Endothelial cell of umbilical vein (primary cell): ENCODE data around the gene CMTM8. TPM values are rescaled to one million over a fixed set of nuclear protein-coding genes. Genes with fewer than 3 reads are reported as not detected.

ENCODE experiments used
- BruUV-seq: library from RNA; stranded (reverse); fragments of 400-500 nt; replicated peaks from 2 replicates; lab custom pipeline; 2021; lab: Mats Ljungman, UMichigan
- CTCF ChIA-PET: fragments of 300-600, 350-600 bp; sonication (Branson Sonifier 250); formaldehyde crosslinking; loops from one replicate; lab custom pipeline; 2021; ENCODE audit warnings: antibody characterized with exemption, inconsistent platforms; lab: Charles Lee
- POLR2A ChIA-PET: fragments of 300-600, 350-600 bp; sonication (Branson Sonifier 250); formaldehyde crosslinking; loops from one replicate; lab custom pipeline; 2021; ENCODE audit warnings: antibody characterized with exemption, inconsistent platforms; lab: Charles Lee
- DNase-seq: peaks from one replicate; pipeline ENCODE4 v3.0.0-alpha.2; 2011; ENCODE audit warnings: low read depth, low spot score
- FAIRE-seq: peaks from 2 replicates; lab custom pipeline; 2011; peaks lifted over from hg19 to GRCh38; lab: Jason Lieb, UNC
- H2AFZ ChIP-seq: 2 replicates; pipeline ENCODE4 v1.6.0; 2012; ENCODE audit warnings: low read depth, low read length, control low read depth, inconsistent platforms
- H3K27ac ChIP-seq: 2 replicates; pipeline ENCODE4 v1.5.1; 2011; ENCODE audit warnings: low read depth, mild to moderate bottlenecking, control low read depth, low read length, moderate library complexity; ENCODE audit not compliant: insufficient read depth
- H3K27me3 ChIP-seq, 2 experiments: 2 replicates each; pipeline versions ENCODE4 v1.6.0 to v1.6.1; 2011; ENCODE audit warnings: low read length in 2 of 2, mixed read lengths in 1 of 2; ENCODE audit not compliant: control insufficient read depth in 2 of 2, insufficient read depth in 2 of 2
- H3K36me3 ChIP-seq, 2 experiments: 2 replicates in 1 of 2; 3 replicates in 1 of 2; pipeline ENCODE4 v1.5.1; 2011; ENCODE audit warnings: low read length in 2 of 2, mild to moderate bottlenecking in 1 of 2, moderate library complexity in 1 of 2; ENCODE audit not compliant: control insufficient read depth in 2 of 2, insufficient read depth in 2 of 2; ENCODE audit errors: extremely low read depth in 1 of 2
- H3K4me1 ChIP-seq: 3 replicates; pipeline ENCODE4 v1.5.1; 2011; ENCODE audit warnings: mild to moderate bottlenecking, low read length; ENCODE audit not compliant: control insufficient read depth, insufficient read depth; ENCODE audit errors: extremely low read depth
- H3K4me2 ChIP-seq: 2 replicates; pipeline ENCODE4 v1.6.1; 2011; ENCODE audit warnings: low read length, control low read depth, mixed read lengths; ENCODE audit not compliant: insufficient read depth
- H3K4me3 ChIP-seq, 3 experiments: fragments of 200-600 bp in 1 of 3; sonication (generic), shearing (Covaris generic) in 1 of 3; replicated peaks in 1 of 3; 2 replicates each; pipeline ENCODE4 v1.5.1; 2011 to 2016; ENCODE audit warnings: control low read depth in 3 of 3, low read length in 3 of 3, mild to moderate bottlenecking in 2 of 3, inconsistent platforms in 1 of 3, low read depth in 1 of 3, moderate library complexity in 1 of 3; ENCODE audit not compliant: insufficient read depth in 1 of 3
- H3K79me2 ChIP-seq: 2 replicates; pipeline ENCODE4 v1.6.0; 2012; ENCODE audit warnings: low read length, inconsistent platforms; ENCODE audit not compliant: control insufficient read depth, insufficient read depth
- H3K9ac ChIP-seq: replicated peaks from 2 replicates; pipeline ENCODE3; 2011; ENCODE audit warnings: low read length, control low read depth; ENCODE audit not compliant: insufficient read depth; ENCODE audit errors: extremely low read depth
- H3K9me1 ChIP-seq: replicated peaks from 3 replicates; pipeline ENCODE4 v1.6.0; 2011; ENCODE audit warnings: mild to moderate bottlenecking, low read length; ENCODE audit not compliant: control insufficient read depth, insufficient read depth; ENCODE audit errors: extremely low read depth
- H3K9me3 ChIP-seq: replicated peaks from 2 replicates; pipeline ENCODE4 v1.5.1; 2012; ENCODE audit warnings: low read length, inconsistent platforms; ENCODE audit not compliant: control insufficient read depth, insufficient read depth
- H4K20me1 ChIP-seq: replicated peaks from 2 replicates; pipeline ENCODE3; 2011; ENCODE audit warnings: mild to moderate bottlenecking, low read length; ENCODE audit not compliant: control insufficient read depth, insufficient read depth; ENCODE audit errors: extremely low read depth
- CTCF ChIP-seq, 2 donors: IDR thresholded peaks; 1 replicate in 1 of 2; 2 replicates in 1 of 2; pipeline ENCODE4 v1.5.1; 2011; ENCODE audit warnings: low read length in 2 of 2, mild to moderate bottlenecking in 2 of 2, moderate library complexity in 2 of 2, control low read depth in 1 of 2, inconsistent platforms in 1 of 2, low read depth in 1 of 2; ENCODE audit not compliant: insufficient read depth in 1 of 2; ENCODE audit errors: extremely low read depth in 1 of 2
- EZH2 ChIP-seq: IDR thresholded peaks from 2 replicates; pipeline ENCODE4 v1.6.1; 2012; ENCODE audit warnings: borderline replicate concordance, low read depth, mild to moderate bottlenecking, moderate library complexity, low read length, inconsistent platforms; ENCODE audit not compliant: severe bottlenecking
- FOS ChIP-seq: IDR thresholded peaks from 2 replicates; pipeline ENCODE4 v1.6.1; 2011; ENCODE audit warnings: mild to moderate bottlenecking, low read length, moderate library complexity, borderline replicate concordance; ENCODE audit not compliant: insufficient read depth
- GATA2 ChIP-seq: IDR thresholded peaks from 2 replicates; pipeline ENCODE4 v1.7.0; 2011; ENCODE audit warnings: low read depth, mild to moderate bottlenecking, moderate library complexity, mixed read lengths, low read length; ENCODE audit not compliant: insufficient read length, insufficient read depth
- JUN ChIP-seq: IDR thresholded peaks from 2 replicates; pipeline ENCODE4 v1.6.1; 2011; ENCODE audit warnings: borderline replicate concordance, low read depth; ENCODE audit not compliant: insufficient read length, insufficient read depth
- MAX ChIP-seq: IDR thresholded peaks from 2 replicates; pipeline ENCODE4 v1.6.1; 2011; ENCODE audit not compliant: insufficient read depth, insufficient read length
- MYC ChIP-seq: IDR thresholded peaks from one replicate; pipeline ENCODE4 v1.6.1; 2011; ENCODE audit warnings: mild to moderate bottlenecking, low read depth, low read length
- POLR2A ChIP-seq: IDR thresholded peaks from 2 replicates; pipeline ENCODE4 v1.6.1; 2012; ENCODE audit warnings: low read depth, mild to moderate bottlenecking, control low read depth, low read length
- POLR2AphosphoS5 ChIP-seq: IDR thresholded peaks from 2 replicates; pipeline ENCODE4 v1.6.1; 2012; ENCODE audit warnings: low read depth, mild to moderate bottlenecking, control low read depth, low read length, moderate library complexity; ENCODE audit not compliant: insufficient read depth
- dilution Hi-C: fragments of 300-500 bp; cut with MboI; formaldehyde crosslinking; loops from one replicate; pipeline ENCODE4 v1.15.0; 2019; ENCODE audit warnings: low sequenced_read_pairs; ENCODE audit not compliant: extremely low pct_ligation_motif_present
- intact Hi-C: fragments of 100-400 bp; cut with micrococcal nuclease; formaldehyde crosslinking; loops from one replicate; pipeline ENCODE4 v1.10.0; 2022
- polyA plus RNA-seq, 4 experiments: library from polyadenylated mRNA; depleted of rRNA in 3 of 4; stranded (reverse) in 3 of 4; unstranded in 1 of 4; fragments of >200 nt; gene quantifications; 2 replicates each; pipeline versions ENCODE4 v1.2.1 to v1.2.3, GENCODE V29; 2011 to 2012; ENCODE audit warnings: missing spikeins in 1 of 4
- total RNA-seq: library from RNA; stranded (reverse); gene quantifications from 2 replicates; pipeline ENCODE4 v1.2.3, GENCODE V29; 2021

Gene CMTM8
- total and polyA plus RNA-seq, 2 donors (not counting 3 experiments of a cell fraction or from before 2014, with no cell fraction given), result 7.3 to 11.9 TPM

- no peaks in the 10 kb centered on the region for H3K9me3 ChIP-seq
- ChIA-PET POLR2A (no interaction called here), CTCF (interaction anchor here (3.1 kb wide), 1 partner anchor 96 kb away, joined by 22 read pairs; no protein-coding TSS in a partner anchor)
- DNase-seq, result no peak
- intact Hi-C loops, result no loop called here
- H3K4me2 ChIP-seq, result no peak overlapping the region
- H4K20me1 ChIP-seq, result no peaks in the 10 kb centered on the region
- no TSS peak for BruUV-seq
- no peak overlapping the region for H2AFZ ChIP-seq
- no peak overlapping the region for H3K9ac ChIP-seq
- H3K27ac ChIP-seq, result no peak overlapping the region
- H3K4me3 ChIP-seq, result no peak overlapping the region
- no peaks in the 10 kb centered on the region for H3K36me3 ChIP-seq
- dilution Hi-C loops, result no loop called here
- H3K4me1 ChIP-seq, result peaks cover 12% of the 10 kb centered on the region
- no peak for FAIRE-seq
- H3K9me1 ChIP-seq, result no peaks in the 10 kb centered on the region
- no peaks in the 10 kb centered on the region for H3K79me2 ChIP-seq
- H3K27me3 ChIP-seq, result no peaks in the 10 kb centered on the region
- TF ChIP-seq EZH2 (no peak), CTCF (IDR thresholded peaks at IDR 0.05; ENCODE audit: extremely low read depth in 1 of 2, insufficient read depth in 1 of 2, low read depth in 1 of 2, low read length in 2 of 2) (no peak)
Observed at GRCh38 chr3:32371461-32372212, 133.2 kb downstream of the CMTM8 start.

GRCh38 chr3:32372213-32372490 lies 133.7 kb downstream of the CMTM8 start:
- Histone ChIP-seq H4K20me1 (no peaks in the 10 kb centered on the region), H3K27me3 (no peaks in the 10 kb centered on the region), H3K4me3 (no peak overlapping the region), H3K4me2 (no peak overlapping the region), H3K9me1 (no peaks in the 10 kb centered on the region), H2AFZ (no peak overlapping the region), H3K9ac (no peak overlapping the region), H3K79me2 (no peaks in the 10 kb centered on the region), H3K27ac (no peak overlapping the region), H3K9me3 (no peaks in the 10 kb centered on the region), H3K36me3 (no peaks in the 10 kb centered on the region), H3K4me1 (peaks cover 9% of the 10 kb centered on the region)
- POLR2A ChIA-PET, result no interaction called here
- intact Hi-C loops (no loop called here), dilution Hi-C loops (no loop called here)
- TF ChIP-seq GATA2, result no peak
- no peak for TF ChIP-seq MAX
- TF ChIP-seq EZH2, result no peak
- TF ChIP-seq FOS, result no peak
- no peak for TF ChIP-seq POLR2A
- no peak for TF ChIP-seq CTCF (IDR thresholded peaks at IDR 0.05; ENCODE audit: extremely low read depth in 1 of 2, insufficient read depth in 1 of 2, low read depth in 1 of 2, low read length in 2 of 2)
- no peak for TF ChIP-seq MYC
- no peak for TF ChIP-seq JUN
- no peak for TF ChIP-seq POLR2AphosphoS5
- no peak for DNase-seq
- CTCF ChIA-PET, result interaction anchor here (3.1 kb wide), 1 partner anchor 96 kb away, joined by 22 read pairs; no protein-coding TSS in a partner anchor
- FAIRE-seq, result no peak
- no TSS peak for BruUV-seq
